Type B pancreatic cell (in vitro differentiated cells): ENCODE data around the gene PYGM. TPM values are rescaled to one million over a fixed set of nuclear protein-coding genes. Genes with fewer than 3 reads are reported as not detected.

ENCODE experiments used
- DNase-seq: peaks from one replicate; pipeline ENCODE4 v3.0.0; 2021; ENCODE audit warnings: mixed read lengths; ENCODE audit not compliant: unreplicated experiment; ENCODE audit errors: extremely low spot score
- H3K27ac Mint-ChIP-seq: 2 replicates; pipeline ENCODE4 v1.8.0; 2021; ENCODE audit warnings: mild to moderate bottlenecking, mixed read lengths
- H3K27me3 Mint-ChIP-seq: 2 replicates; pipeline ENCODE4 v1.8.0; 2021; ENCODE audit warnings: mixed read lengths
- H3K36me3 Mint-ChIP-seq: 2 replicates; pipeline ENCODE4 v1.8.0; 2021; ENCODE audit warnings: mixed read lengths
- H3K4me1 Mint-ChIP-seq: one replicate; pipeline ENCODE4 v1.8.0; 2021; ENCODE audit warnings: mixed read lengths; ENCODE audit not compliant: unreplicated experiment
- H3K4me3 Mint-ChIP-seq: 2 replicates; pipeline ENCODE4 v1.8.0; 2021; ENCODE audit warnings: mild to moderate bottlenecking, mixed read lengths
- H3K9me3 Mint-ChIP-seq: 2 replicates; pipeline ENCODE4 v1.8.0; 2021; ENCODE audit warnings: mixed read lengths
- total RNA-seq: library from RNA; stranded (reverse); gene quantifications from 2 replicates; pipeline ENCODE4 v1.2.1, GENCODE V29; 2021; ENCODE audit warnings: low replicate concordance
- TF ChIP-seq, protein P1 (sequence below): fragments of 200-600 bp; sonication (generic); conservative IDR thresholded peaks from 2 replicates; pipeline ENCODE4 v1.5.0; 2021; ENCODE audit warnings: antibody characterized with exemption, mild to moderate bottlenecking

The PYGM gene
- total RNA-seq, 1 donor from 2014 or later, result 239 TPM

DNA sequence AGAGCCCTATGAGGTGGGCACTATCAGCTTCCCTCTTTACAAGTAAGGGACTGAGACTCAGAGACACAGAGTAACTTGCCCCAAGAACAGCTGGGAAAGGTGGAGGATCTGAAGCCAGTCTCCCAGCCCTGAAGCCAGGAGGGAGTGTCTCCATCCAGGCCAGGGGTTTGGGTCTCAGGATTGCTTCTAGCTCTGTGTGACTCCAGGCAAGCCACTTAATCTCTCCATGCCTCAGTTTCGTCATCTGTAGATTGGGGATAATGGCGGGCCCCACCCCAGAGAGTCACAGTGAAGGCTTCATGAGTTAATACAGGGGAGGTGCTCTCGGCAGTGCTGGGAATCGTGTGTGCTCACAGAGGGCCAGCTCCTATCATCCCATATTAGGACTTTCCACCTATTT lies 32.7 kb upstream of the PYGM start:
- Mint-ChIP-seq H3K4me3 (no peak overlapping the region), H3K36me3 (no peaks in the 10 kb centered on the region), H3K4me1 (no peaks in the 10 kb centered on the region), H3K27ac (no peak overlapping the region), H3K27me3 (no peaks in the 10 kb centered on the region), H3K9me3 (no peaks in the 10 kb centered on the region)
- TF ChIP-seq, protein P1, sequence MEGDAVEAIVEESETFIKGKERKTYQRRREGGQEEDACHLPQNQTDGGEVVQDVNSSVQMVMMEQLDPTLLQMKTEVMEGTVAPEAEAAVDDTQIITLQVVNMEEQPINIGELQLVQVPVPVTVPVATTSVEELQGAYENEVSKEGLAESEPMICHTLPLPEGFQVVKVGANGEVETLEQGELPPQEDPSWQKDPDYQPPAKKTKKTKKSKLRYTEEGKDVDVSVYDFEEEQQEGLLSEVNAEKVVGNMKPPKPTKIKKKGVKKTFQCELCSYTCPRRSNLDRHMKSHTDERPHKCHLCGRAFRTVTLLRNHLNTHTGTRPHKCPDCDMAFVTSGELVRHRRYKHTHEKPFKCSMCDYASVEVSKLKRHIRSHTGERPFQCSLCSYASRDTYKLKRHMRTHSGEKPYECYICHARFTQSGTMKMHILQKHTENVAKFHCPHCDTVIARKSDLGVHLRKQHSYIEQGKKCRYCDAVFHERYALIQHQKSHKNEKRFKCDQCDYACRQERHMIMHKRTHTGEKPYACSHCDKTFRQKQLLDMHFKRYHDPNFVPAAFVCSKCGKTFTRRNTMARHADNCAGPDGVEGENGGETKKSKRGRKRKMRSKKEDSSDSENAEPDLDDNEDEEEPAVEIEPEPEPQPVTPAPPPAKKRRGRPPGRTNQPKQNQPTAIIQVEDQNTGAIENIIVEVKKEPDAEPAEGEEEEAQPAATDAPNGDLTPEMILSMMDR, result no peak
- no peak for DNase-seq

DNA sequence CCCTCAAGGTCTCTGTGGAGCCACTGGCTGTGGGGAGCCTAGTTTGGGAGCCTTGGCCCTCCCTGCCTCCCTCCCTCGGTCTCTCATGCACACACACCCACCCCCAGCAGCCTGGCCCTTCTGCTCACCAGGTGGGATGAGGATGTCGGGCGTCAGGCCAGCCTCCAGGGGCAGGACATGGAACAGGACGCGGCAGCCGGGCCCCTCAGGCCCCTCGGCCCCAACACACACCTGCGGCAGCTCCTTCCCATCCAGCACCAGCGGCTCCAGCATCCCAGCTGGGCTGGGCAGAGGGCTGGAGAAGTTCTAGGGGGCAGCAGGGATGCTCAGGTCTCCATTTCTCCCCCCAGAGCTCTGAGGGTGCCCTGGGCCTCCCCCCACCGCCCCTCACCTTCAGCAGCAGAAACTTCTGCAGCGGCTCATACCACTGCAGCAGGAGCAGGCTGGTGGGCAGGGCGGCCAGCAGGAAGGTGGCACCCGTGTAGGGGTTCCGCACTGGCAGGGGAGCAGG lies 32.1 kb upstream of the PYGM start:
- TF ChIP-seq, protein P1, result no peak
- Mint-ChIP-seq H3K9me3 (no peaks in the 10 kb centered on the region), H3K36me3 (no peaks in the 10 kb centered on the region), H3K27me3 (no peaks in the 10 kb centered on the region), H3K27ac (no peak overlapping the region), H3K4me3 (no peak overlapping the region), H3K4me1 (no peaks in the 10 kb centered on the region)
- no peak for DNase-seq

DNA sequence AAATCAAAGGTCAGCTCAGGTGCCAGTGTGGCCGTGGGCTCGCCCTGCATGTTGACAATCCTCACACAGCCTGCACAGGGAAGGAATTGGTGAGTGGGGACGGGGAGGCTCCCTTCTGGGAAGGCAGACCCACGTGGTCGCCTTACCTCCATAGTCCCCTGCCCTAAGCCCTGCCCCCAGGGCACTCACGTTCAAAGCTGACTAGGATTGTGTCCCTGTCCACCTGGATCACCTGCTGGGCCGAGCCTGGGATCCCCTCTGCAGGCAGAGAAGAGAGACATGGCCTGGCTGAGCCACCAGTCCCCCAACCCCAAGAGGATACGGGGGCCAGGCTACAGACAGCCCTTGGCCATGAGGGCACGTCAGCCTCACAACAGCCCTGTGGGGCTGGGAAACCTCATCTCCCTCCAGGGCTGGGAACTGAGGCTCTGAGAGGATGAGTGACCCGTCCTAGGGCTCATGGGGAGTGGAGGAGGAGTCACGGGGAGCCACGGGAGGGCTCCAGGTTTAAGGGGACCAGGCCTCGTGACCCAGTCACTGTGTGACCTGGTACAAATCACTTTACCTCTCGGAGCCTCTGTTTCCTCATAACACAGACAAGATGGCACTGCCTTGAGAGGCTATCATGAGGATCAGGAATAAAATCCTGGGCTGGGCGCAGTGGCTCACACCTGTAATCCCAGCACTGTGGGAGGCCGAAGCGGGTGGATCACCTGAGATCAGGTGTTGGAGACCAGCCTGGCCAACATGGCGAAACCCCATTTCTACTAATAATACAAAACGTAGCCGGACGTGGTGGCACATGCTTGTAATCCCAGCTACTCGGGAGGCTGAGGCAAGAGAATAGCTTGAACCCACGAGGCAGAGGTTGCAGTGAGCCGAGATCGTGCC lies 30.7 kb upstream of the PYGM start:
- DNase-seq, result no peak
- Mint-ChIP-seq H3K36me3 (no peaks in the 10 kb centered on the region), H3K27ac (no peak overlapping the region), H3K9me3 (no peaks in the 10 kb centered on the region), H3K27me3 (no peaks in the 10 kb centered on the region), H3K4me1 (no peaks in the 10 kb centered on the region), H3K4me3 (no peak overlapping the region)
- TF ChIP-seq, protein P1, result no peak

DNA sequence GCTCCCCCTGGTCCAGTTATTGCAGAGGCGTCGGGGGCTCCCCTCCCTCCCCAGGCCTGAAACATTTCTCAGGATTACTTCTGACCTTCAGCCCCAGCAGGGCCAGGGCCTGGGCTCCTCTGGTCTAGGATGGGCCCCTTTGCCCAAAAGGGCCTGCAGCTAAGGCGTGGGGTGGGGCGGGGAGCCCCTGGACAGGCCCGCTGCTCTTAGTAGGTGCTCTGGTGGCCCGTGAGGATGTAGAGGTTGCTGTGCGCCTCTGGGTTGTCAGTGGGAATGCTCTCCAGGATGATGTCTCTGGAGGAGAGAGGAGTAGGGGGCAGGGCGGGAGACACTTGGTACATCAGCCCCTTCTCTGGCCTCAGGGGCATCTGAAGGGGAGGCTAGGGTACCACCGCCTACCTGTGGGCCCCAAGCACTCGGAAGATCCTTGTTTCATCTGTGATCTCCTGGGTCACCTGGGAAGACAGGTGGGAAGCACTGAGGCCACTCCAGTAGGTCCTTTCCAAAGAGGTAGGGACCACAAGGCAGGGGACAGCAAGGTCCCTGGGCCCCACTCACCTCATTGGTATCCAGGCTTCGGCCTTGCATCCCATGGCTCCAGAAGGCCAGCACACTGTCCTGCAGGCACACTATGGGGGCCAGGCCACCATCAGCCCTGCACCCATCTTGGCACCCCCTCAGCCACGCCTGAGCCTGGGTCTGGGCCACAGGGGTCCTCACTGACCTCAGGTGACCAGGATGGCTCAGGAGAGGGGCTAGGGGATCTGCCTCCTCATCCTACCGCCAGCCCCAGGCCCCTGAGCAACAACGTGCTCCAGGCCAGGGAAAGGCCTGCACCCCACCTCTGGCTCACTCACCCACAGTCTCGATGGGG lies 29.8 kb upstream of the PYGM start:
- Mint-ChIP-seq H3K4me1 (no peaks in the 10 kb centered on the region), H3K9me3 (no peaks in the 10 kb centered on the region), H3K27ac (no peak overlapping the region), H3K27me3 (no peaks in the 10 kb centered on the region), H3K4me3 (no peak overlapping the region), H3K36me3 (peaks cover 3% of the 10 kb centered on the region)
- TF ChIP-seq, protein P1, result no peak
- DNase-seq, result no peak

DNA sequence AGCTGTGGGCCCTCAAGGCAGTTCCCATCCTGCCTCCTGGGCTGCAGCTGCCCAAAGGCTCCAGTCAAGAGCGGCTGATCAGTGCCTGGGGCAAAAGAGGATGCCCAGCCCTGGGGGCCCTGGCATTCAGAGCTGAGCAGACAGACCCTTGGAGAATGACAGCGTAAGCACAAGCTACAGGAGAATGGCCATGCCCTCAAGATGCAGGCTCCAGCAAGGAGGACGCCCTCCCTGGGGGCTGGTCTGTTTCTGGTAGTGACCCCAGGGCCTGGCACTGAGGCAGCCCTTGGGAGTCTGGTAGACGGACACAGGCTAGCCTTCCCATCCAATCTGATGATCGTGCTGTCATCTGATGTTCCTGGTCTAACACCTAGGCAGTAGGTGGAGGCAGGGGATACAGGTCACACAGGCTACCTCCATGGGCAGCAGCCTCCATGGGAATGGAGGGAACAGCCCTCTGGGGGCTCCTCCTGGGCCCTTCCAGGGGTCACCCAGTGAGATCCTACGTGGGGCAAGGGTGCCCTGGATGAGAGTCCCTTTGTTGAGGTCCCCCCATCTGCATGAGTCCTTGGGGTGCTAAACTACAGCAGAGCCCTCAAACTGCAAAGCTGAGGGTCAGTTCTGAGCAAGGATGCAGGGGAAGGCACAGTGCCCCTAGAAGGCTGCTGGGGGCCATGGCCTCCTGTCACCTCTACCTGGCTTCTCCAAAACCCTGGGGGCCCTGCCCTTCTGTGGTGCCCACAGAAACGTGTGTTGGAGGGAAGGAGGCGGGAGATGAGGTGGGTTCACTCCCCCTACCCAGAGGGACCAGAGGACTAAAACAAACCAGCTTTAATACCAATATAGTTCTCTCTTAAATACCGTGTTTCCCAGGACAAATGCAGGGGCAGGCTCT lies 28.8 kb upstream of the PYGM start:
- TF ChIP-seq, protein P1, result no peak
- no peak for DNase-seq
- Mint-ChIP-seq H3K4me3 (no peak overlapping the region), H3K4me1 (no peaks in the 10 kb centered on the region), H3K9me3 (no peaks in the 10 kb centered on the region), H3K36me3 (peaks cover 3% of the 10 kb centered on the region), H3K27ac (no peak overlapping the region), H3K27me3 (no peaks in the 10 kb centered on the region)
